Measurements from ENCODE around the gene FOXO4.

GRCh38 chrX:71070531-71070930, 25.1 kb upstream of the FOXO4 start:
- no peak for TF ChIP-seq CTCF (IDR thresholded peaks at IDR 0.05 in 4 of 5, conservative IDR thresholded peaks at IDR 0.05 in 1 of 5)
- no peak for TF ChIP-seq POLR2A (IDR thresholded peaks at IDR 0.05)
